Adrenal gland (tissue), 5 donors: ENCODE results near the gene LRRK1.

ENCODE experiments used
- CTCF ChIP-seq, 6 experiments: fragments of 450-650 bp in 4 of 6; fragments of 200-600 bp in 2 of 6; sonication (generic) in 1 of 6; IDR thresholded peaks; 1 replicate in 5 of 6; 2 replicates in 1 of 6; pipeline versions ENCODE4 v1.5.1 to v1.8.0; 2016 to 2021; ENCODE audit warnings: antibody characterized with exemption in 6 of 6, mild to moderate bottlenecking in 2 of 6, moderate library complexity in 1 of 6
- POLR2A ChIP-seq, 2 donors: fragments of 450-650 bp; IDR thresholded peaks; one replicate each; pipeline ENCODE4 v1.6.1; 2017; ENCODE audit warnings: antibody characterized with exemption in 2 of 2, mild to moderate bottlenecking in 2 of 2, moderate library complexity in 1 of 2
- donor health status: DM: no; HTN: no; CAD: no.

- TF ChIP-seq CTCF (IDR thresholded peaks at IDR 0.05): no peak
- TF ChIP-seq POLR2A (IDR thresholded peaks at IDR 0.05): no peak
Observed at GRCh38 chr15:101060576-101061551, 141.7 kb downstream of the LRRK1 start.
